Upper lobe of right lung (tissue), 1 donor: ENCODE data around the gene AMOTL1. TPM values are rescaled to one million over a fixed set of nuclear protein-coding genes. Genes with fewer than 3 reads are reported as not detected.

ENCODE experiments used
- ATAC-seq: fragments of 200-7000 bp; cut with Tn5 transposase; one replicate; pipeline ENCODE4 v1.9.1; 2020; ENCODE audit warnings: mild to moderate bottlenecking, moderate library complexity
- DNase-seq: peaks from one replicate; pipeline ENCODE4 v3.0.0-alpha.2; 2020
- H3K27ac ChIP-seq: fragments of 200-600 bp; one replicate; pipeline ENCODE4 v1.8.0; 2022
- H3K27me3 ChIP-seq: fragments of 200-600 bp; one replicate; pipeline ENCODE4 v1.8.0; 2022; ENCODE audit warnings: mild to moderate bottlenecking
- H3K36me3 ChIP-seq: fragments of 200-600 bp; one replicate; pipeline ENCODE4 v1.8.0; 2022
- H3K4me1 ChIP-seq: fragments of 200-600 bp; one replicate; pipeline ENCODE4 v1.8.0; 2022
- H3K4me3 ChIP-seq: fragments of 200-600 bp; one replicate; pipeline ENCODE4 v1.8.0; 2022; ENCODE audit warnings: mild to moderate bottlenecking
- H3K9me3 ChIP-seq: fragments of 200-600 bp; one replicate; pipeline ENCODE4 v1.8.0; 2022
- CTCF ChIP-seq: fragments of 200-600 bp; IDR thresholded peaks from one replicate; pipeline ENCODE4 v1.8.0; 2022; ENCODE audit warnings: antibody characterized with exemption
- intact Hi-C: fragments of 100-400 bp; cut with DNase I; formaldehyde crosslinking; loops from one replicate; pipeline ENCODE4 v1.11.0; 2022
- total RNA-seq: library from RNA; stranded (reverse); fragmentation: NEBNext Ultra II Directional; extraction: Animal tissue kit (Norgen Biotek cat#: 25700); gene quantifications from one replicate; pipeline ENCODE4 v1.2.1, GENCODE V29; 2021
- donor health status: DM: no; HTN: yes; CAD: no; lungs with severe emphysema.

AMOTL1 gene
- total RNA-seq, 1 donor from 2014 or later = 62.5 TPM

DNA sequence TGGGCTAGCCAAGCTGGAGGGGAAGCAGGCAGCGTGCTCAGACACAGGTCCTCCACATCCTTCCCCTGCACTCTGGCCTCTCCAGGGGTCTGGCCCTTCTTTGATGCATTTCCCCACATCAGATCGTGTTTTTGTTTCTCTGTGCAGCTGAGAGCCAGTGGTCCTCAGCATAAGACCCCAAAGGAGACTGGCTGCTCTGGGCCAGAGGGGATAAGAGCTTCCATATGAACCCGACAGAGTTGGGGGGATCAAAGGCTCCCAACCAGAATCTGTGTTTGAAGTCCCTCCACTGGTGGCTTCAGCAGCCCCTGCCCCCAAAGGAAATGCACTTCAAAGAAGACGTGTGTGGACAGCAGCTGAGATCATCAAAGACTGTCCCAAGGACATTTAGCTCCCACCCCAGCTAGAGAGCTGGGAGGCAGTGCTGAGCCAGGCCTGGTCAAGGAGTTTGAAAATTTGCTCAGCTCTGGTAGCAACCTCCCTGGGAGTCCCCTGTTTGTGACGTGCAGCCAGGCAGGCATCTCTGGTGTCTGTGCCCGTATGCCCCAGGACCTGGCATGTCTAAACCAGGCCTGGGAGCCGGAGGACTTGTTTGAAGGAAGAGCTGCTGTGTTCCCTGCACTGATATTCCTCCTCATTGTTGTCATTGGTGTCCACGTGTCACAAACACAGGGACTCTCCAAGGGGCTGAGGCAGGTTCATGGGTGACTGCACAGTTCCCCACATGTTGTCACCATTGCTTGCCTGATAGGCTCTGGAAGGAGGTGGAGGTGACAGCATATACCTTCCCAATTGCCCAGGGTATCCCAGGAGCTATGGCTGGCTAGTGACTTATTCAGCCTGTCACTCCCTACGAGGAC lies 99.0 kb downstream of the AMOTL1 start:
- ATAC-seq (no peak), DNase-seq (no peak)
- intact Hi-C loops = no loop called here
- Histone ChIP-seq H3K4me1 (no peaks in the 10 kb centered on the region), H3K9me3 (no peaks in the 10 kb centered on the region), H3K4me3 (no peak overlapping the region), H3K27me3 (no peaks in the 10 kb centered on the region), H3K27ac (no peak overlapping the region), H3K36me3 (peaks cover 88% of the 10 kb centered on the region)
- no peak for TF ChIP-seq CTCF

DNA sequence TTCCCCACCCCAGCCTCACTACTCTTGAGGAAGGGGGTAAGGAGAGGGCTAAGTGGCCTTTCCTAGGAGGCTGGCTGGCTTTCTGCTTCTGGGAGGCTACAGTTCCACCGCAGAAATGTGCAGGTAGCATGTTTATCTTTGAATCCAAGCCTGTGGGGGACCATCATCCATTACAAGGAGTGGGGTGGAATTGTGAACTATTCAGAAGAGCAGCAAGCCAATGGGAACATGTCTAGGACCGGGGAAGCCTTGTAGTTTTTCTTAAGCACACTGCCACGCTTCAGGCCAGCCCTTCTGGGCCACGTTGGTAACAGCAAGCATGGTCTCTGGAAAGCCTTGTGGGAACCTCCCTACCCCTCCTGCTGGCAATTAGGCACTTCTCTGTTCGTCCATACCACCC lies 100.3 kb downstream of the AMOTL1 start:
- Histone ChIP-seq H3K9me3 (no peaks in the 10 kb centered on the region), H3K36me3 (peaks cover 94% of the 10 kb centered on the region), H3K27me3 (no peaks in the 10 kb centered on the region), H3K4me3 (no peak overlapping the region), H3K4me1 (no peaks in the 10 kb centered on the region), H3K27ac (no peak overlapping the region)
- no peak for ATAC-seq
- intact Hi-C loops = no loop called here
- no peak for TF ChIP-seq CTCF
- no peak for DNase-seq

DNA sequence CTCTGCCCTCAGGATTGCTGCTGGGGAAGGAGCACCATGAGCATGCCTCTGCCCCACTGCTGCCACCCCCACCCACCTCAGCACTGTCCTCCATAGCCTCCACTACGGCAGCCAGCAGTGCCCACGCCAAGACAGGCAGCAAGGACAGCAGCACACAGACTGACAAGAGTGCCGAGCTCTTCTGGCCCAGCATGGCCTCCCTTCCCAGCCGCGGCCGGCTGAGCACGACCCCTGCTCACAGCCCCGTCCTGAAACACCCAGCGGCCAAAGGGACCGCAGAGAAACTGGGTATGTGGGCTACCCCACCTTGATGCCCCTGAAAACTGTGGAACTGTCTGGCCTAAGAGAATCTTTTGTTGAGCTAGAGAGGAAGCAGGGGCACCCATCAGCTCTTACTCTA lies 101.0 kb downstream of the AMOTL1 start:
- H3K4me3 ChIP-seq = no peak overlapping the region
- intact Hi-C loops = no loop called here
- H3K36me3 ChIP-seq = peaks cover 91% of the 10 kb centered on the region
- H3K27me3 ChIP-seq = no peaks in the 10 kb centered on the region
- no peak for TF ChIP-seq CTCF
- no peak for DNase-seq
- no peaks in the 10 kb centered on the region for H3K4me1 ChIP-seq
- no peak for ATAC-seq
- no peak overlapping the region for H3K27ac ChIP-seq
- H3K9me3 ChIP-seq = no peaks in the 10 kb centered on the region

DNA sequence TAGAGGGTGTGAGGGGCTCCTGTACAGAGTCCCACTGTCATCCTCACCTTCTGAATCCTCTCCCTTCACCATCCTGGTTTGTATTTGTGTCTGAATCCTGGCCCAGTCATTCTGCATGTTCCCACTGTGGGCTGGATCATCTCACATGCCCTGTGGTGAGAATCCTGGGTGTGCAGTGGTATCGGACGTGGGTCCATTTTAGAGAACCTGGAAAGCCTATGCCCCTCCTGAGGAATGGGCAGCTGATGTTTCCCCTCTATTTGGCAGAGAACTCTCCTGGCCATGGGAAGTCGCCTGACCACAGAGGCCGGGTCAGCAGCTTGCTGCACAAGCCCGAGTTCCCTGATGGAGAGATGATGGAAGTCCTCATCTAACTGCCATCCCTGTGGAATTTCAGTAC lies 102.3 kb downstream of the AMOTL1 start:
- intact Hi-C loops = no loop called here
- no peak for DNase-seq
- TF ChIP-seq CTCF = no peak
- no peak overlapping the region for H3K4me3 ChIP-seq
- no peak for ATAC-seq
- H3K27ac ChIP-seq = no peak overlapping the region
- H3K4me1 ChIP-seq = no peaks in the 10 kb centered on the region
- H3K36me3 ChIP-seq = peaks cover 80% of the 10 kb centered on the region
- H3K9me3 ChIP-seq = no peaks in the 10 kb centered on the region
- no peaks in the 10 kb centered on the region for H3K27me3 ChIP-seq

DNA sequence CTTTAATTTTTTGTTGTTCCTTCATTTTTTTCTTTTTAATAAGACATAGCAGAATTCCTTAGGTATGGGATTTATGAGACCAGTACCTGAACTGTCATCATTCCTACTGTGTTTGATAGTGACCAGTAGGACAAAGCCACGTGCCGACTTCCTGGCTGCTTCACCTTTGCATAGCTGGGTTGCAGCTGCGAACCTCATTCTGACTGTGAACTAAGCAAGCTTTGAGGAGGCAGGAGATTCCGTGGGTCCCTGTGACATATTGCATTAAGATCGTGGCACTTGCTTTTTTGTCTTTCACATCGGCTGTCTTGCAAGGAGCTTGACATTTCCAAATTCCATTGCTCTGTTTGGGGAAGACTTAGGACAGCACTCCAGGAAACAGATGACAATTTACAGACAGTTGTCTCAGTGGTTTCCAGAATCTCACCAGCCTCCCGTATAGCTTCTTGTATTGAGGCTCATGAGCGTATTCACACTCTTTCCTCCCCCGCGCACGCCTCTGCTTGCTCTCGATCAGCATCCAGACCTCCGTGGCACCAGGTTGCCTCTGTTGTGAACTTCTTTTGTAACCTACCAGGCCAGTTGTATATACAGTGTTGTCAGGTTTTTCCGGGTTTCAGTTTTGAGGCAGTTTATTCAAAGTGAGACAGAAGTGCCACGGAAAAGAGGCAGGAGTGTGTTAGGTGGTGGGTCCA lies 103.5 kb downstream of the AMOTL1 start:
- H3K36me3 ChIP-seq = peaks cover 74% of the 10 kb centered on the region
- no peak for DNase-seq

More for the DNA sequence above, 103.5 kb downstream of the AMOTL1 start:
- H3K27ac ChIP-seq = no peak overlapping the region
- no peak for TF ChIP-seq CTCF
- no peak for ATAC-seq
- peaks cover 6% of the 10 kb centered on the region for H3K4me1 ChIP-seq
- intact Hi-C loops = no loop called here
- no peaks in the 10 kb centered on the region for H3K27me3 ChIP-seq
- no peak overlapping the region for H3K4me3 ChIP-seq
- H3K9me3 ChIP-seq = no peaks in the 10 kb centered on the region
